G401.6 (cell line): Measurements from ENCODE around the gene DRGX.

Experiments
- FAIRE-seq: peaks from 2 replicates; lab custom pipeline; 2012; peaks lifted over from hg19 to GRCh38; lab: Jason Lieb, UNC

The DRGX gene

DNA sequence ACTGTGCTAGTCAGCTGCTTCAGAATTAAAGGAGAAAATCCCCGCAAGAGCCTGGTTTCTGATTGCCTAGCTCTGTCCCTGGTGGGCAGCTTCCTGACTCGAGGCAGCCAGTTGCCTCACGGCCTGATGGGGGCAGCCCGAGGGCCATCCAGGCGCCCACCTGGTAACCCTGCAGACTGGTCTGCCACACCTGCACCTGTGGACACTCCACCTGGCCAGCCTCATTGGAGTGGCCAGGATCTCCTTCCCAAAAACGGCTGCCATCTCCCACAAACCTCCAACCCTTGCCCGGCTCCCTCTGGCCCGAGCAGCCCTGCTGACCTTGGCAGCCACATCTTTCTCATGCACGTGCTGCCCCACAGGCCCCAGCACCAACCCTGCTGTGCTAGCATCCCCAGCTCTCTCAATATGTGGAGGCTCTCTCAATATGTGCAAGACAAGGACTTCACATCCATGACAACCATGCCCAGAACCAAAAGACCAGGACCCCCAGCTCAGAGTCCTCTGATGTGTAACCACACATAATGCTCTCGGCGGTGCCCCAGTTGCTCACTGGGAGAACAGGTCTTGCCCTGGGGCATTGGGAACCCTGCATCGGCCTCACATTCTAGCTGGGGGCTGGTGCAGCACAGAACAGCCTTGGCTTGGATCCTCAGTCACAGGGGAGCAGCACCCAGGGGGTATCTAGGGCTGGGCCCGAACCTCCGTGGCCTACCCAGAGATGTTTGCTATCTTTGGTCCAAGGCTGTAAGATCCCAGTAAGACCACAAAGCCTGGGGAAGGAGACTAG is 14.6 kb downstream of the DRGX start:
- no peak for FAIRE-seq

DNA sequence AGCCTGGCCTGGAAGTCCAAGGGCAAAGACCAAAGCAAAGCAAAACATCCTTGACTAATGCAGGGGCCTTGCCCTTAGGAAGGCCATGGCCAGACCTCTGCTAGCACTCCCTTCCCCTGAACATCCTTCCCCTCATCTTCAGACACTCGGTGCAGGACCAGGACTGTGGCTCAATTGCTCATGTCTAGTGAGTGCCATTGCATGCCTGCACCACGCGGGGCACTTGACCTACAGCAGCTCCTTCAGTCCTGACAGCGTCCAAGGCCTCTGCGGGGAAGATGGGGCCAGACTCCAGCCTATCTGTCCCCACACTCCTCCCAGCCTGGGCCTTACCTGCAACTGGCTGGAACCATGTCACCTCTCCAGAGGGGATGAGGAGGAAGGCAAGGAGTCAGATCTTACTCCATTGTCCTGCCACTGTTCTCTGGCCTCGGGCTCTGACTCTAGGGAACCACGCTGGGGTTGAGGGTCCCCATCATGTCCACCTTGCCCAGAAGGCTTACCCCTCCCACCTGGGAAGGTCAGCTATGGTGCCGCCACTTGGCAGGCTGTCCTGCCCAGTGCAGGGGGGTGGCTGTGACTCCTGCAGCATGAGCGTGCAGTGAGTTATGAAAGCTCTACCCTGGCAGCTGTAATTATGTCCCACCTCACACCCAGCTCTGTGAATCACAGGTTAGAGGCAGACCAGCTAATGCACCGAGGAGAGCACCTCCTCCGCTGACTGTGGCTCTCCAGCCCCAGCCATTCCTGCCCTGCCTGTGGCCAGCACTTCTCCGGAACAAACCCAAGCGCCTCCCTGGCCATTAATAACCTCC is 16.1 kb downstream of the DRGX start:
- no peak for FAIRE-seq

DNA sequence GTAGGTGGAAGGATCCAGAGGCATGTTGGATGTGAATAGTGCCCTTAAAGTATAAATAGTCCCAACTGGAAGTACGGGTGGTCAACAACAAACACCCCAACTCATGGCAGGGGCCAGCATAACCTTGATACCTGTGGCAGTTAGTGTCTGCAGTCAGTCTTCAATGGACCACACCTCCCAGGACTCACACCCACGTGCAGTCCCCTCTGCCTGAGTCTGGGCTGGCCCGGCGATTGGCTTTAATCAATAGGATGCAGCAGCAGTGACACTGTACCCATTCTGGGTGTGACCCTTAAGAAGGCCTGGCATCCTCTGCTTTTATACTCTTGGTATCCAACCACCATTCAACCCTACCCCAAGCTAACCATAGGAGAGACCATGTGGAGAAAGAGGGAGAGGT is 18.6 kb downstream of the DRGX start:
- FAIRE-seq = no peak

DNA sequence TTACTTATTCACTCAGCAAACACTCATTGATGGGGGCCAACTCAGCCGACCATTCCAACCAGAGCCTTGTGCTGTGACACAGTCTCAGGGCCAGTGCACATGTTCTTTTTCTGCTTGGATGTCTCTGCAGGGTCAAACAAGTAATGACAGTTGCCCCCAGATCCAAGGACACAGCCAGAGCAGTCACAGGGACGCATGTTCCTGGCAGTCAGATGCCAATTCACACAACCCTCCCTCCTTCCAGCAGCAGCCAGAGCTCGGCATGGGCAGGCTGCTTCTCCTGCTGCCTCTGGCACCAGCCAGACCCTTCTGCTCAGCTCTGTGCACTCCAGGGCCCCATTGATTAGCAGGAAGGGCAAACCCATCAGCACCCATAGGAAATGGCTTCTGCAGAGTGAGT is 20.3 kb downstream of the DRGX start:
- no peak for FAIRE-seq

DNA sequence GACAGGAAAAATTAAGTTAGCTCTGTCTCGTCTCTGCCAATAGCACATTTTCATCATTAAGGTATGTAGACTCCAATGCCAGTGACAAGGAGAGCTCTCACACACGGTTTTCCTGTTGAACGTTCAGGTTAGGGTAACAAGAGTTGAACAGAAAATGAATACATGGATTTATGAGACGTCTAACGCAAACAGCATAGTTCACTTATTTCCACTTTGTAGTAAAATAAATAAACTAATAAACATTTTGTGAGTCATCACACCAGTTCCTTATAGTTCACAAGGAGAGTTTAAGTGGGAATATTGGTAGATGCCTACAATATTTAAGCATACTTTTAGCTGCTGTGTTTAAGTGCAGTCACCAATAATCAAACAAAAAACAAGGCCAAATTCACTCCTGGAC is 21.1 kb downstream of the DRGX start:
- no peak for FAIRE-seq

DNA sequence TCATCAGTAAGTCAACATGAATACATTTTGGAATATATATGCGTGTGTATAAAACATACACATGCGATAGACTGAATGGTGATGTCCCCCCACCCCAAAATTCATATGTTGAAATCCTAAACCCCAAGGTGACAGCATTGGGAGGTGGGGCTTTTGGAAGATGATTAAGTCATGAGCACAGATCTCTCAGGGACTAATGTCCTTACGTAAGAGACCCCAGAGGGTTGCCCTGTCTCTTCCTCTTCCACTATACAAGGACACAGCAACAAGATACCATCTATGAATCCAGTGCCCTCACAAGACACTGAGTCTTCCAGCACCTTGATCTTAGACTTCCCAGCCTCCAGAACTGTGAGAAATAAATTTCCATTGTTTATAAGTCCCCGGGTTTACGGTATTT is 22.5 kb downstream of the DRGX start:
- FAIRE-seq = no peak

DNA sequence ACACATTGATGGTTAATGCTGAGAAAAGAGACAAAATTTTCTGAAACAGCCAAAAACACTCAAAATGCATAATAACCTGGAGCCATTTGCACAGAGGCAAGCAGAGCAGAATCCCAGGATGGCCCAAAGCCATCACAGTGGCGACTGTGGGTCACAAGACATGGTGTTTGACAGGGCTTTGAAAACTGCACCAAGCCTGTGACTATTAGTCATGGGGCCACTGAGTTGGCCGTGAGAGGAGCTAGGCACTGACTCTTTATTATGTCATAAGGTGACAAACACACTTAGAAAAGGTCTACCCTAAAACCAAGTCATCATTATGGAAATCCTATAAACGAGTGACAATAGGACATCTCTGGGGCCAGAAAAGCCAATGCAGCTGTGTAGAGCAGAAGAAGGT is 23.9 kb downstream of the DRGX start:
- no peak for FAIRE-seq

DNA sequence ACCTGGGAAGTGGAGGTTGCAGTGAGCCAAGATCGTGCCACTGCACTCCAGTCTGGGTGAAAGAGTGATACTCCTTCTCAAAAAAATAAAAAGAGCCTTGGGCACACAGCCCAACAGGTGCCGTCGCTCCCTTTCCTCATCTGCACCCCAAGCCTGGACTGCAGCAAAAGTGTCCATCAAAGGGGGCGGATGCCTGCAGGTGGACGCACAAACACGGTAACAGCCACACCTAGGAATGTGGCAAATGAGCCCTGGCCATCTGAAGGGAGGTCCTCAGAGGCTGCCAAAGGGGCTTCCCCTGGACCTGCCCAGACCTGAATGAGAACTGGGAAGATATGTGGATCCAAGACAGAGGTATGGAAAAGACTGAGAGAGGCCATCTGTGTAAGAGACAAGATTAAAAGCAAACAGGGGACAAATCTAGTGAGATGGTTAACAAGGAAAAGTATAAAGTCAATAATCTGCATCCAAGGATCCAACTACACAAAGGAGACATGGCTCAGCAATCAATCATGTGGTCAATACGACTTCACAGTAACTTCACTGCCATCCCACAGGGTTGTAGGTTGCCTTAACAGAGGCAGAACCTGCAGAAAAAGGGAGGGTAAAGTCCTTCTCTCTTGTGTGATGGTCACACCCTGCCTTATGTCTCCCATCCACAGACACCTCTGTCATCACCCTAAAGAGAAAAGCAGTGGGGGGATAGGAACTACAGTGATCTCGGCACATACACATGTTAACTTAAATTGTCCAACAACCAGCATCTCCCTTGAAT is 25.4 kb downstream of the DRGX start:
- FAIRE-seq = no peak

DNA sequence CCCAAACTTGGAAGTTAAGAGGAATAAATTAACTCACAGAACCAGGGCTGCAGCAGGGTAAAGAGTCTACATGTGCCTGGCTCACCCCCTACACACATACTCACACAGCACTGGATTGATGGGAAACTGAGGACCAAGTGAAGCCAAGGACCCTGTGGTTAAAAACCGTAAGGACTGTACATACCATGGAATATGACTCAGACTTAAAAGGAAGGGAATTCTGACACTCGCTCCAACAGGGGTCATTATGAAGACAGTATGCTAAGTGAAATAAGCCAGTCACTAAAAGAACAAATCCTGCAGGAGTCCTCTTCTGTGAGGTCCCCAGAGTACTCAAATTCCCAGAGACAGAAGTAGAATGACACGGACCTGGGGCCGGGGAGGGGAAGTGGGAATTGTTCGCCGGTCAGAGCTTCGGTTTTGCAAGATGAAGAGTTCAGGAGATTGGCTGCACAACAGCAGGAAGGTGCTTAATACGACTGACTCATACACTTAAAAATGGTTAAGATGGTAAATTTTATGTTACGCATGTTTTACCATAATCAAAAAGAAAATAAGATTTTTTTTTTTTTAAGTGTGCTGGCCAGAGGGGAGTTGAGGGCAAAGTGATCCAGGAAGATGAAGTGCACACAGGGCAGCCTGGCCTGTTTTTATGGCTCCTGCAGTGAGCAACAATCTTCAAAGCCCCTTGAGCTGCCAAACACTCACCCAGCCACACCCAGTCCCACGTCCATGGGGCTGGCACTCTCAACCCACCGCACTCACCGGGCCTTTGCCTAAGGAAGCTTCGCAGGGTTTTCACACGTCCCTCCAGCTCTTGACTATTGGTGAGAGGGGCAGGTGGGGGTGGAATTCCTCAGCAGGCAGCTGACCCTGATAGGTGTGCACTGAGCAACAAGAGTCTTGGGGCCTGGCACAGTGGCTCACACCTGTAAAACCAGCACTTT is 26.4 kb downstream of the DRGX start:
- no peak for FAIRE-seq

DNA sequence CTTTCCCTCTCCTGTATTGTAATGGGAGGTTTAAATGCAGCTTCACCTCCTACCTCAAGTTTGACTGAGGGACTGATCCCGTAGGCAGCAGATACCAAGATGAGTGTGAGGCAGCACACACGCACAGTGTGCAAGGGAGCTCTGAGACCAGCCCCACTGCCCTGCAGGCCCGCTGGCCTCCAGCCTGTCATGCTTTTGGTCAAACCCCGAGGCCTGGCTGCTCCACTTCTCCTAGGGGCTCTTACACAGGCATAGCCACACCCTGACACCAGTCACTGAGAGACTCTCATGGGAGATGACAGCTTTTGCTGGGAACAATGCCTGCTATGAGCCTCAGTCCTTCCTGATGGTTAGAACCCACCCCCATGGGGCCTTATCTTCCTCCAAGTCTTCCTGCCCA is 27.6 kb downstream of the DRGX start:
- no peak for FAIRE-seq

DNA sequence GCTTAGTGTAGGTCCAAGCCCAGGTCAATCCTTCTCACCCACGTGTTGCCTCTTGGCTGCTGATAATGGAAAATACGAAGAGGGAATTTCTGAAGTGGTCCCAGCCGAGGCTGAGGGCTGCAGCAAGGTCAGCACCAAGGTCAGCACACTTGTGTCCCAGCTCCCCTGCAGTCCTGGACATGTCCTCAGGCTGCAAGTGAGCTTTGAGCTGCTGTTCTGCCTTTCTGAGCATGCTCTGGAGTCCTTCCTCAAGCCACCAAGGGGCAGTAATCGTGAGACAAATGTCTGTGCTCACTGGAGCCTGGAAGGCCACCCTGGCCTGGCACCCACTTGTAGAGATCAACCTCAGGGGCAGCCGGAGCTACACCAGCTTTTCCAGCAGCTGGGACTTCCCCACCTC is 28.3 kb downstream of the DRGX start:
- FAIRE-seq = no peak

DNA sequence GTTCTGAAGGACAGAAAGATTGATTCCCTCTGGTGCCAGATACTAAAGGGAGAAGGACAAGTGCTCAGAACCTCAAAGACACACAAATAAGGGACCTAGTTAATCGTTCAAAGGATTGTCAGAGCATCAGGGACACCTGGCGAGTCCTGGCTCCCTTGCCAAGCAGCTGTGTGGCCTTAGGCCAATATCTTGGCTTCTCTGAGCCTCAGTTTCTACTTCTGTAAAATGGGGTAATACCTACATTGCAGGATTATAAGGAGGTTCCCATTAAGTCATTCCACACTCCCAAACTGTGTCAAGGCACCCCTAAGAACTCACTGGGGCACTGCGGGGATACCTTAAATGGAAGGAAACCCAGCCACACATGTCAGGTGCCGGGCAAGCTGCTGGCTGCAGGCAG is 29.4 kb downstream of the DRGX start:
- no peak for FAIRE-seq

DNA sequence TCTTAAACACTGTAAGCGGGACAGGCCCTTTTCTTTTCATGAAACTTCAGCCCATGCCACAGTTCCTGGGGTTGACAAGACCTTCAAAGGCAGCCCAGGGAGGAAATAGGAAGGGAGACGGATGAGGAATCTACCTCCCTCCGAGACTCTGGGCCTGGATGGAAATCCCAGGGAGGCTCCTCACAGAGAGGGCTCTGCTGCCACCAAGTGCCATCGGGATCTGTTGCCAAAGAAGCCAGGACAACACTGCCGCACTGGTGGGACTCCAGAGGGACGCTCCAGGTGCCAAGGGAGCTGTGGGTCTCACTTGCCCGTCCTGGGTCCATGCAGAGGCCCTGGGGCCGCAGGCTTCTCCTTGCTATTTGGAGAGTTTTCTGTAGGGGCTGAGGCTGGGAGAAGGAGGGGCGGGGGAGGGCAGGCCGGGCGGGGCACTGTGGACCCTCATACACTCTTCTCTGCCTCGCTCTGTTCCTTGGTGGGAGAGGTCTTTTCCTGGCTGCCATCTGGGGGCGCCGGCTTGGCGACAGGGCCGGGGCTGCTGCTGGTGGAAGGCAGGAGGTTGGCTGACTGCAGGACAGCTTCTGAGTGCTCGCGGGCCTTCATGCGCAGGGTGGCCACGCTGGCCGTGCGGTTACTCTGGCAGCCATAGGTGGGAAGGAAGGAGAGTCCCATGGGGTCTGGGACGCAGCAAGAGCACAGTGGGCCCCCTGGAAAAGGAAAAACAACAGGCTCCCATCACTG is 30.0 kb downstream of the DRGX start:
- FAIRE-seq = no peak

DNA sequence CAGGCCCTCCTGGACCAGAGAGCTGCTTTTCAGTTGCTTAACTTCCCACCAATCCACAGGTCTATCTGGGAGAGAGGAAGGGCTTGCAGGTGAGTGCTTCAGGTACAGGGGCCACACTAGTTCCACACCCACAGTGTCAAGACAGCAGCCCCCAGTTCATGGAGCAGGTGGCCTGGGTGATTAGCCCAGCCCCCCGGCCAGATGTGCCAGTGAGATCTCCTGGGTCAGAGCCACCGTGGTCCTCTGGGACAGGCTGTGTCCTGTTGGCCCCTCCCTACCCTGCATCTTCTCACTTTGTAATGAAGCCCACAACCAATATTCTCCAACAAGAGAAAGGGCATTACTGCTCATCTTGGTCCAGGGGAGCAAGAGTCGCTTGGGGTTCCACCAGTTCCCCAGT is 30.6 kb downstream of the DRGX start:
- no peak for FAIRE-seq

DNA sequence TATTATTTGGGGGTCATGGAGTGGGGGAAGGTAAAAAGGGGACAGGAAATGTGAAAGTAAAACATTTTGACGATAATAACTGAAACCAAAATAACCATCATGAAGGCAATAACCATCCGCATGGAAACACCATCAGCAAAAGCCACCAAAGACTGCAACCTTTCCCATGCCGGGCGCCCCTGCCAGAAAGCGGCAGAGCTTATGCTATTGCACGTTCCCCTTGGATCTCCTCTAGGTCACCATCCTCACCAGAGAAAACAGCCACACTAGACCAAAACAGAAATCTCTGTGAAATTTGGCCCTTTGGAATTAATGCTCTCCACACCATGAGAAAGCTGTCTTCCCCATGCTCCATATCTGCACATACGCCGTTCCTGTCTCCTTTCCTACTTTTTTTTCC is 31.1 kb downstream of the DRGX start:
- no peak for FAIRE-seq

DNA sequence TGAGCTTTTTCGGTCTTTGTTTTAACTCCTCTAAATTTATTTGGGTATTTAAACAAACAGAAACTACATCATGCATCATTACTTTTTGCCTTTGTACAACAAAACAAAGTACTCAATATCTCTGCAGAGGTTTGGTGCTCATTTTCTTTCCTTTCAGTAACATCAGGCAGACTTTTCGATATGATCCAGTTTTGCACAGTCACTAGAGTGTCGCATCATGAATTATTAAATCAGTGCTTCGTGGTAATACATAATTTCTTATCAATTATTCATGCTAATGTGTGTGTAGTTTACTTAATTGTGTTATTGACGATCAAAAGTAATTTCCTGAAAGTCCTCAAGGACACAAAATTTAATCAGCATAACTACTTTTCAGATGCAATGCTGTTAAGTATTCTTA is 31.8 kb downstream of the DRGX start:
- no peak for FAIRE-seq

DNA sequence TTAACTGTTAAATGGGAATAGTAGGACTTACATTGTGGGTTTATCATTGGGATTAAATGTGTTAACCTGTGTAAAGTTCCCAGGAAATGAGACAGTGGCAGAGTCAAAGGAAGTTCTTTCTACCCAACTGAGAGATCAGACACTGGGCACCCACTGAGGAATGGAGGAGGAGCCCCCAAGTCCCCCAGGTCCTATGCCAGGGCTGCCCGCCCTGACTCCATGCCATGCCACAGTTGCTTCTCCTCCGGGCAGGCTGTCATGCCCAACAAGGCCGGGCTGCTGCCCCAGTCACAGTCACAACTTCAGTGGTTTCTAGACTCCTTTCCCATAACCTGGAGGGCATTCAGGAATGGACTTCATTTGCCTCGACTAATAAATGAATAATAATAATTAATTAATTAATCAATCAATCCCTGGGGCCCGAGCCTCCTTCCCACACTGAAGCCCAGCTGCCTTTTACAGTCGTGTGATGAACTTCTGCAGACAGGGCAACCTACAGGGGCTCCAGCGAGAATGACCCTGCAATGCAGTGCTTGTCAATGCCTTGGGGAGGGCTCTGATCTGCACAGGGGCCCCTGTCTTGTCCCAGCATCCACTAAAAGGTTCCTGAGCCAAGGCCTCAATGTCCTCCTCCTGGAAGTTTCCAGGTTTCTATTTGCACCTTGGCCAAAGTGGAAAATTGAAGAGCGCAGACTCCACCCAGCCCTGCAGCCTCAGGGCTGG is 32.4 kb downstream of the DRGX start:
- FAIRE-seq = no peak

DNA sequence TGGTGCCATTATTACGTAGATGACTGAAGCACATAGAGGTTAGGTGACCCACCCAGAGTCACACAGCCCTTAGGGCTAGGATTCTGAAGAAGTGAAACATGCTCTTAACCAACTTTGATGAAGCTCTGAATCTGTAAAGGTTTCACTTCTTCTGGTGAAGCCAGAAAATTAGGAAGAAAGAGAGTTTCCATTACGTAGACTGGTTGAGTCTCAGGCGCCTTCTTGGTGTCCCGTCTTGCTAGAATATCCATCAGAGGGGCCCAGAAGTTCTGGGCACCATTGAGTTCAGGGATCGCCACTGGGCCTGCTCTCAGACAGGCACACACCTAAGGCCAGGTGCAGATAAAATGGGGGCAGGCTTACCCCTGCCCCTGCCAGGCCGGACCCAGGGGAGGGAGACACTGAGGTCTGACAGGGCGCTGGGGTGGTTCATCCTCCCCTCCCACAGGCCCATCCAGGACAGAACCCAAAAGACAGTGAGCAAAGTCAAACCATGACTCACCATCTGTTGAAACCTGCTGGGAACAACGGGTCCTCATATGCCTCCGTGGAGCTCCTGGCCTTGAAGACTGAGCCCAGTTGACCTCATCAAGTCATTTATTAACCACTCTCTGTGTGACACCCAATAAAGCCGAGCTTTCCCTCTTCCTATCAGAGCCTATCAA is 33.2 kb downstream of the DRGX start:
- no peak for FAIRE-seq

DNA sequence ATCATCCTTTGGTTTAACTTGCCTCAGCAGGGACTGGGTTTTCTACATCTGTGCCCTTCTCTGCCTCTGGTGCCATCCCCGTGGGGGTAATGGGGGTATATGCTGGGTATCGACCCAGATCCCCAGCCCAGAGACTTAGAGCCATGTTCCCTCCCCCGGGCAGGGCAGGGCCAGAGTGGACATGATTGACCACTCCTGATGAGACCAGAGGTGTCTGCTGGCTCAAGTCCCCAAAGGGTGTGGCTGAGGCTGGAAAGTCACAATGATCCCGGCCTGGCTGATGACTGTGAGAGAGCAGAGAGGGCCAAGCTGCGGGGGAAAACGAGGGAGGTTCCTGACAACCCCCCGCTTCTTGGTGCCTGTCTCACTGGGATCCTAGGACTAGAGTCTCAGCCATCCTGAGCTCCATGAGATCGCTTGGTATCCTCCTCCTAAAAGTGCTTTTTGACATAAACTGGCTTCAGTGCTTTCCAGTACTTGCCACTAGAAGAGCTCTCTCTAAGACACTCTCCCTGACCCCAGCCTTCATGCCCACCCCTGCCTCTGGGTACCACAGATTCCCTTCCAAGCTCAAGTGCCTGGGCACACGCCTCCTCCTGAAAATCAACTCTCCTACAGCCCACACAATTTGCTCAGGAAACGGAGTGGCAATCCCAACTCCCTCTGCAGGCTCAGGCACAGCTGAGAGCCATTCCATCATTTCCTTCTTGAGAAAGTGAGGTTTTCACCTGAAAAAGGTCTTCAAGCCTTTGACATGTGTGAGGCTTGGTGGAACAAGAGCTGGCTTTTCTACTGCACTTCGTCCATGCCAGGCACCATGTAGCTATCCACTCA is 33.9 kb downstream of the DRGX start:
- no peak for FAIRE-seq
